OCI-LY7 (cell line): Measurements from ENCODE around the gene SIL1. TPM values are rescaled to one million over a fixed set of nuclear protein-coding genes. Genes with fewer than 3 reads are reported as not detected.

Experiments used
- BruUV-seq: library from RNA; stranded (reverse); fragments of 400-500 nt; replicated peaks from 2 replicates; lab custom pipeline; 2021; lab: Mats Ljungman, UMichigan
- CTCF ChIA-PET: fragments of 300-600 bp; sonication (Branson Sonifier 250); formaldehyde crosslinking; loops from one replicate; lab custom pipeline; 2022; ENCODE audit warnings: antibody characterized with exemption; ENCODE audit not compliant: unreplicated experiment; lab: Charles Lee
- POLR2A ChIA-PET: fragments of 300-600 bp; sonication (Branson Sonifier 250); formaldehyde crosslinking; loops from one replicate; lab custom pipeline; 2022; ENCODE audit warnings: antibody characterized with exemption; lab: Charles Lee
- DNase-seq: peaks from one replicate; pipeline ENCODE4 v3.0.0-alpha.2; 2015; ENCODE audit warnings: low spot score
- H2AFZ ChIP-seq: fragments of 200-600 bp; sonication (generic), shearing (Covaris generic); 2 replicates; pipeline ENCODE4 v1.6.1; 2014; ENCODE audit warnings: mild to moderate bottlenecking, antibody characterized with exemption, low read length, moderate library complexity
- H3K27ac ChIP-seq: fragments of 200-600 bp; sonication (generic); 2 replicates; pipeline ENCODE4 v1.5.1; 2014; ENCODE audit warnings: mixed run types, low read depth, mild to moderate bottlenecking, moderate library complexity, low read length, inconsistent platforms; ENCODE audit not compliant: poor library complexity, severe bottlenecking
- H3K36me3 ChIP-seq: fragments of 200-600 bp; sonication (generic); 2 replicates; pipeline ENCODE4 v1.6.1; 2014; ENCODE audit warnings: mild to moderate bottlenecking, antibody characterized with exemption, low read length, moderate library complexity, mixed read lengths; ENCODE audit not compliant: insufficient read depth
- H3K4me1 ChIP-seq: fragments of 200-600 bp; sonication (generic); 2 replicates; pipeline ENCODE4 v1.5.1; 2014; ENCODE audit warnings: mild to moderate bottlenecking, low read length; ENCODE audit not compliant: insufficient read depth, poor library complexity, severe bottlenecking
- H3K4me2 ChIP-seq: fragments of 200-600 bp; sonication (generic); 2 replicates; pipeline ENCODE4 v1.6.1; 2014; ENCODE audit warnings: mild to moderate bottlenecking, low read length
- H3K4me3 ChIP-seq: fragments of 200-600 bp; sonication (generic); 2 replicates; pipeline ENCODE4 v1.5.1; 2014; ENCODE audit warnings: mild to moderate bottlenecking, low read depth, low read length; ENCODE audit not compliant: poor library complexity, severe bottlenecking
- H3K79me2 ChIP-seq: fragments of 200-600 bp; sonication (generic); 2 replicates; pipeline ENCODE4 v1.6.1; 2016; ENCODE audit warnings: low read depth, mild to moderate bottlenecking, low read length, moderate library complexity, mixed read lengths; ENCODE audit not compliant: insufficient read depth
- H3K9me2 ChIP-seq: fragments of 200-600 bp; sonication (generic); 2 replicates; pipeline ENCODE4 v1.6.1; 2016; ENCODE audit warnings: mild to moderate bottlenecking, low read length, mixed read lengths; ENCODE audit not compliant: insufficient read depth
- H3K9me3 ChIP-seq: fragments of 200-600 bp; sonication (generic); 2 replicates; pipeline ENCODE4 v1.6.1; 2014; ENCODE audit warnings: mild to moderate bottlenecking, mixed run types, low read length, mixed read lengths
- H4K20me1 ChIP-seq: fragments of 200-600 bp; sonication (generic); 2 replicates; pipeline ENCODE4 v1.6.1; 2014; ENCODE audit warnings: mild to moderate bottlenecking, antibody characterized with exemption, low read length, moderate library complexity, mixed read lengths; ENCODE audit not compliant: insufficient read depth
- EZH2phosphoT487 ChIP-seq: fragments of 200-600 bp; sonication (generic); IDR thresholded peaks from 2 replicates; pipeline ENCODE4 v1.6.1; 2018; ENCODE audit warnings: low read depth, borderline replicate concordance, mild to moderate bottlenecking, mixed run types, antibody characterized with exemption, low read length, moderate library complexity, mixed read lengths
- intact Hi-C: fragments of 100-400 bp; cut with micrococcal nuclease; formaldehyde crosslinking; loops from one replicate; pipeline ENCODE4 v1.10.0; 2022; ENCODE audit not compliant: unreplicated experiment
- total RNA-seq, 2 experiments: library from RNA; depleted of rRNA in 1 of 2; stranded (reverse); fragments of >200 nt in 1 of 2; shearing (Covaris generic) in 1 of 2; gene quantifications; 2 replicates each; pipeline ENCODE4 v1.2.3, GENCODE V29; 2014 to 2022
- TF ChIP-seq, protein P1 (sequence below): fragments of 200-600 bp; sonication (generic); conservative IDR thresholded peaks from 2 replicates; pipeline ENCODE4 v1.5.1; 2014; ENCODE audit warnings: mild to moderate bottlenecking, antibody characterized with exemption, low read length, moderate library complexity, mixed read lengths

SIL1 gene
- total RNA-seq, 2 experiments from 2014 or later, result 9.2 to 22.8 TPM

- Histone ChIP-seq H2AFZ (no peak overlapping the region), H3K79me2 (no peaks in the 10 kb centered on the region), H4K20me1 (no peaks in the 10 kb centered on the region), H3K4me2 (no peak overlapping the region), H3K36me3 (no peaks in the 10 kb centered on the region), H3K9me3 (no peaks in the 10 kb centered on the region), H3K9me2 (no peaks in the 10 kb centered on the region), H3K4me1 (no peaks in the 10 kb centered on the region), H3K27ac (no peak overlapping the region), H3K4me3 (no peak overlapping the region)
- ChIA-PET POLR2A (no interaction called here), CTCF (no interaction called here)
- BruUV-seq, result no TSS peak
- TF ChIP-seq, protein P1, sequence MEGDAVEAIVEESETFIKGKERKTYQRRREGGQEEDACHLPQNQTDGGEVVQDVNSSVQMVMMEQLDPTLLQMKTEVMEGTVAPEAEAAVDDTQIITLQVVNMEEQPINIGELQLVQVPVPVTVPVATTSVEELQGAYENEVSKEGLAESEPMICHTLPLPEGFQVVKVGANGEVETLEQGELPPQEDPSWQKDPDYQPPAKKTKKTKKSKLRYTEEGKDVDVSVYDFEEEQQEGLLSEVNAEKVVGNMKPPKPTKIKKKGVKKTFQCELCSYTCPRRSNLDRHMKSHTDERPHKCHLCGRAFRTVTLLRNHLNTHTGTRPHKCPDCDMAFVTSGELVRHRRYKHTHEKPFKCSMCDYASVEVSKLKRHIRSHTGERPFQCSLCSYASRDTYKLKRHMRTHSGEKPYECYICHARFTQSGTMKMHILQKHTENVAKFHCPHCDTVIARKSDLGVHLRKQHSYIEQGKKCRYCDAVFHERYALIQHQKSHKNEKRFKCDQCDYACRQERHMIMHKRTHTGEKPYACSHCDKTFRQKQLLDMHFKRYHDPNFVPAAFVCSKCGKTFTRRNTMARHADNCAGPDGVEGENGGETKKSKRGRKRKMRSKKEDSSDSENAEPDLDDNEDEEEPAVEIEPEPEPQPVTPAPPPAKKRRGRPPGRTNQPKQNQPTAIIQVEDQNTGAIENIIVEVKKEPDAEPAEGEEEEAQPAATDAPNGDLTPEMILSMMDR, result no peak
- TF ChIP-seq EZH2phosphoT487, result no peak
- intact Hi-C loops, result no loop called here
- no peak for DNase-seq
Measured at GRCh38 chr5:139019880-139020279, 178.3 kb downstream of the SIL1 start.

DNA sequence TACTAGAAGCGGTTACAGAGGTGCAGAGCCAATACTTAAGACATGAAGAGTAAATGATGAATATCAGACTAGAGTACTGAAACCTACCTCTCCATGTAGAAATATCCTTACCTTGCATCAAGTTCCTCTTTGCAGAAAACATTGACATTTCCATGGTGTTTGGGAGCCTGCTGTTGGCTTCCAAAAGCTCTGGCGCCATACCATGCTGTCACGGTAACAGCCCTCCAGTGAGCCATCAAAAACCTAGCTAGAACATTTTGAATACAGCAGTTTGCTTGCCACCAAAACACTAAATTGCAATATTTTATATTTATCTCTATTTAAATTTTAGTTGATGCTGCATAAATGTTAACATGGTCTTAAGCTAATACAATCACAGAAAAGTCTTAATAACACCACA, 179.0 kb downstream of the SIL1 start:
- H3K9me3 ChIP-seq, result no peaks in the 10 kb centered on the region
- ChIA-PET CTCF (no interaction called here), POLR2A (no interaction called here)
- H3K4me3 ChIP-seq, result no peak overlapping the region
- BruUV-seq, result no TSS peak
- H3K27ac ChIP-seq, result no peak overlapping the region
- intact Hi-C loops, result no loop called here
- H3K4me1 ChIP-seq, result no peaks in the 10 kb centered on the region
- no peaks in the 10 kb centered on the region for H3K36me3 ChIP-seq
- TF ChIP-seq EZH2phosphoT487, result no peak
- TF ChIP-seq, protein P1, result no peak
- DNase-seq, result no peak
- no peak overlapping the region for H2AFZ ChIP-seq
- no peaks in the 10 kb centered on the region for H3K79me2 ChIP-seq
- H3K9me2 ChIP-seq, result no peaks in the 10 kb centered on the region
- no peak overlapping the region for H3K4me2 ChIP-seq
- no peaks in the 10 kb centered on the region for H4K20me1 ChIP-seq

- intact Hi-C loops, result no loop called here
Measured at GRCh38 chr5:139017624-139018023, 180.5 kb downstream of the SIL1 start.

More at GRCh38 chr5:139017624-139018023, 180.5 kb downstream of the SIL1 start:
- Histone ChIP-seq H3K4me1 (no peaks in the 10 kb centered on the region), H3K79me2 (no peaks in the 10 kb centered on the region), H3K9me3 (no peaks in the 10 kb centered on the region), H3K9me2 (no peaks in the 10 kb centered on the region), H3K4me2 (no peak overlapping the region), H3K27ac (no peak overlapping the region), H3K4me3 (no peak overlapping the region), H4K20me1 (no peaks in the 10 kb centered on the region), H2AFZ (no peak overlapping the region), H3K36me3 (no peaks in the 10 kb centered on the region)
- ChIA-PET CTCF (no interaction called here), POLR2A (no interaction called here)
- no peak for DNase-seq
- TF ChIP-seq, protein P1, result no peak
- no peak for TF ChIP-seq EZH2phosphoT487
- no TSS peak for BruUV-seq
